Stimulated activated CD8-positive, alpha-beta memory T cell treated with anti-CD3 and anti-CD28 coated beads, Interleukin-12 subunit alpha, Interleukin-12 subunit beta, amount 100 ng/mL, for 24 hours (primary cell): ENCODE measurements around the gene NMRK2.
"Not testable (repeated sequence)": the region's sequence is repeated elsewhere in the genome, so short reads cannot be mapped to it uniquely, and the experiment has no call there.

Experiments
- DNase-seq: peaks from one replicate; pipeline ENCODE4 v3.0.0-alpha.2; 2020; ENCODE audit errors: extremely low read depth

NMRK2 gene

DNA sequence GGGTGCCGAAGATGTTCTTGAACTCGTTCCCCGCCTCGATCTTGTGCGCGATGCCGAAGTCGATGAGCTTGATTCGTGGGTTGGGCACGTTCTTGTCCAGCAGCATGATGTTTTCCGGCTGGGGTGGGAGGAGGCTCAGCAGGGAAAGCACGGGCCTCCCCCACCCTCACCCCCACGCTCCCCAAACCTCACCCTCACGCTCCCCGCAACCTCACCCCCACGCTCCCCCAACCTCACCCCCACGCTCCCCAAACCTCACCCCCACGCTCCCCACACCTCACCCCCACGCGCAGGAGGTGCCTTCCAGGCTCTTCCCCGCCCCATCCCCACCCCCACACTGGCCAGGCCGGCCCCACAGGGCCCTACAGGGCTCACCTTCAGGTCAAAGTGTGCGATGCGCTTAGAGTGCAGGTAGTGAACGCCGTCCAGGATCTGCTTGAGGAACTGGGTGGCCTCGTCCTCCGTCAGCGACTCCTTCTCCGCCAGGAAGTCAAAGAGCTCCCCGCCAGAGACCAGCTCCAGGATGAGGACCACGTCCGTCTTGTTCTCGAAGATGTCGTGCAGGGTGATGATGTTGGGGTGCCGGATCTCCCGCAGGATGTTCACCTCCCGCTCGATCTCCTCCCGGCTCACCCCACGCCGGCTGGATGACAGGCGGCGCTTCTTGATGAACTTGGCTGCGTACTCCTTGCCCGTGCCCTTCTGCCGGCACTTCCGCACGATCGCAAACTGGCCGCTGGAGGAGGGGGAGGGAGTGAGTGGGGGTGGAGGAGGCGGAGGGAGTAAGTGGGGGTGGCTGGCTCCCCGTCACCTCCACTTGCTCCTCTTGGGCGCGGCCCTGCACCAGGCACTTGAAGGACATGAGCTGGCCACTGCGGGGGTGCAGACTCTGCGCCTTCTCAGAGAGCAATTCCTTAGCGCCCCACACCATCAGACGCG lies 31.7 kb downstream of the NMRK2 start:
- no peak for DNase-seq

DNA sequence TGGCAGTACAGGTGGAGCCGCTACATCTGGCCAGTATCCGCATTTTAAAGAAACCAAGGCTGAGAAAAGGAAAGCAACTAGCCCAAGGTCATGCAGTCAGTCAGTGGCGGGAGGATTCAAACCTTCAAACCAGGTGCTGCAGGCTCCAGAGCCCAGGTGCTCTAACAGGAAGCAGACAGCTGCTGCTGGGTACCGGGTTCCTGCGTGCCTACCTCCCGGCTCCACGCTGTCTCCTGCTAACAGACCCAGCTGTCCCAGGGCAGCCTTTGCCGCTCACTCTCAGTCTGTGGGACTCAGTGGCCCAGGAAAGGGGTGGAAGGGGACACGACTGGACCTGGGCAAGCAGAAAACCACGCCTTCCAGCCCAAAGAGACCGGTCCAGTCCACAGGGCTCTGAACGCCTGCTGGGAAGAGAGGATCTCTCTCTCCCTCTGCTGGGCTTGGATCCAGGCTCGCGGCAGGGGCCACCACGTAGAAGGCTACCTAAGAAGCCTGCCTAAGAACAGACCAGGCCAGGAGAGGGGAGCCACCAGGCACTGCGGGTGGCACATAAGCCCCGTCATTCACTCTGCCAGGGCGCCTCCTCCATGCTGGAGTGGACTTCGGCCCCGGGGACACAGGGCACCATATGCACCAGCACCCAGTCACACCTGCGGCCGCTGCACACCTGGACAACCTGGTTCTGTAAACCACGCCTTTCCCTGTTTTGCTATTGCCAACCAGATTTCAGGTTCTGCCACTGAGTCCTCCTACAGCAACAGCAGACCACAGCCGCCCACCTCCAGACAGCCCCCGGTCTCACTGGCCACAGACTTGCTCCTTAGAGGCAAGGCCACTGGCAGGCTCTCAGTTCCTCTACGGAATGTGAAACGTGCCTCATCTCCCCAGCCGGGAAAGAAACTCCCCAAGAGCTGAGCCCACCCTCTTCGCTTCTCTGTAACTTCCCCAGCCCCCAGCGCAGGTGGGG lies 33.5 kb downstream of the NMRK2 start:
- DNase-seq: no peak

DNA sequence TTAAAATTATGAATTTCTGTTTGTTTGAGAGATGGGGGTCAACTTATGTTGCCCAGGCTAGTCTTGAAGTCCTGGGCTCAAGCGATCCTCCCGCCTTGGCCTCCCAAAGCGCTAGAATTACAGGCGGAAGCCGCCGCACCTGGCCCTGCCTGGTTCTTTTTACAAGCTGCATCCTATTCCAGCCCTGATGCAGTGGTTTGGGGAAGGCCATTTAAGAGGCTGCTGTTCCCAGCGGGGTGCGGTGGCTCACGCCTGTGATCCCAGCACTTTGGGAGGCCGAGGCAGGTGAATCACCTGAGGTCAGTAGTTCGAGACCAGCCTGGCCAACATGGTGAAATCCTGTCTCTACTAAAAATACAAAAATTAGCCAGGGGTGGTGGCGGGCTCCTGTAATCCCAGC lies 35.1 kb downstream of the NMRK2 start:
- not testable (repeated sequence) for DNase-seq

DNA sequence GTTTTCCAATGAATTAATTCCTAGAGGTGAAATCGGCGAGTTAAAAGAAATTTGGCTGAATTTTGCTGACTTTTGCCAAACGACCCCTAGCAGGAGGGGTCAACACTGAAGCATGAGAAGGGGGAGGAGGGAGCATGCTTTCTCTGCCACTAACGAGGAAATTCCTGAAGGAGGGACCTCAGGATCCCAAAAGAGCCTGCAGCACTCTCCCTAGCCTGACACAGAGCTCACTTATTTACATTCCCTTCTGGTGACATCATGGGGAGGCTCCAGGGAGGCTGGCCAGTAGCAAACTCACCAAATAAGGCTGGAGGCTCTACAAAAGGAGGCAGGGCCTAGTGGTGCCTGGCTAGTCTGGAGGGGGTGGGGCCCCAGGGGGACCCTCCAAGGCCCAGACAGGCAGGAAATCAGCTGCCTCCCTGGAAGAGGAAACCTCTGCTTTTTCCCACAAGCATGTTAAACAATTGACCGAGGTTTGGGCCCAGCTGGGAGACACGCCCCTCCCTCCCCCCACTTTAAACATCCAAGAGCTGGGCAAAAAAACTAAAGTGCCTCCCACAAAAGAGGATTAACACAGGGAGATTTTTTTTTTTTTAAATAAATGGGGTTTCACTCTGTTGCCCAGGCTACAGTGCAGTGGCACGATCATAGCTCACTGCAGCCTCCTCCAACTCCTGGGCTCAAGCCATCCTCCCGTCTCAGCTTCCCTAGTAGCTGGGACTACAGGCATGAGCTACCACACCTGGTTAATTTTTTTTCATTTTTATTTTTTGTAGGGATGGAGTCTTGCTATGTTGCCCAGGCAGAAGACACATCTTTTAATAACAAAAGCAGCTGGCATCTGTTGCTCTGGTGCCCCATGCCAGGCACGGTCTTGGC lies 35.9 kb downstream of the NMRK2 start:
- no peak for DNase-seq

DNA sequence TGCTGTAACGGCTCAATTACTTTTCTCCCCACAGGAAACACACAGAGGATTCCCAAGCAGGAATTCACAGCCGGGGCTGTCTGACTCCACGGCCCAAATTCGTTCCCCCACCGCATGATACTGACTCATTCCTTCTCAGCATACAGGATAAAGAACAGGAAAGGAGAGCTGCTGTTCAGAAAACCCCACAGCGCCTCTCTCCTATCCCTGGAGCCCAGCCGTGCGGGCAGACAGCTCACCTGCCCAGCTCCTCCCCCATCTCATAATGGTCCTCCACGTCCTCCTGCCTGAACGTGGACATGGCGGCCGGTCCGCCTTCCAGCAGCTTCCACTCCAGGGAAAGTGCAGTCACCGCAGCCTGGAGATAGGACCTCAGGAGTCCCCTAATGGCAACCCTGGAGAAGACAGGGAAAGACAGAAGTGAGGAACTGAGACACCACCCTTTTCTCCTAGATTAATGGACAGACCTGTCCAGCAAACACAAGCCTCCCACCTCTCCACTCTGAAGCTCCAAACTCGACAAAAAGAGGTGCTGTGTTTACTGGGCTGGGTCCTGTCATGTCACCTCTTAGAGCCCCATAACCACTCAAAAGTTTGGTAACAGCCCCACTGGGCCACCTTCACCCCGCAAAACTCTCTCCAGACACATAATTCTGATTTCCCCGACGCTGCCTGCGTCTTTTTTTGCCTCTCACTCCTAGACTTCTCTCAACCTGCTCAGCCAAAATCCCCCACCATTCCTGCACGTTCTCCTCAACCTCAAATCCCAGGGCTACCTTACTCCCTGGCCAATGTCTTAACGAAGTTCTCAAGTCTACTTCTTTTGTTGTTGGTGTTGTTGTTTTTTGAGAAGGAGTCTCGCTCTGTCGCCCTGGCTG lies 36.8 kb downstream of the NMRK2 start:
- no peak for DNase-seq

DNA sequence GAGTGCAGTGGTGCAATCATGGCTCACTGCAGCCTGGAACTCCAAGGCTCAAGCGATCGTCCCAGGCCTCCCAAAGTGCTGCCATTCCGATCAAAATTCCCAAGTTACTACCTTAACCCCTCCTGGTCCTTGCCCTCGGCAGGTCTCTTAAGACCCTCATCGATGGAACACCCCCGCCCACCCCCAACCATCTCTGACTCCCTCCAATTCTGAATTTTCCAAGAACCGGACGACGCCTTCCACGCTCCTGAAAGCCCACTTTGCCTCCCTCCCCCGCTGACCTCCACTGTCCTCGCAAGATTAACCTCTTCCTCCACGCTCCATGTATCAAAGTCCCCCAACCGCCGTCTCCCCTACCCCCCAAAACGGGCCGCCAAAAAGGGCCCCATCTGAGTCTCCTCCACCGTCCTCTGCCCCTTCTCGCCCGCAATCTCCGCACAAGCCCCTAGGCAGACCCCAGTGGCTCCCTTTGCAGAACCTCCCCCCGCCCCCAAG lies 37.5 kb downstream of the NMRK2 start:
- no peak for DNase-seq

DNA sequence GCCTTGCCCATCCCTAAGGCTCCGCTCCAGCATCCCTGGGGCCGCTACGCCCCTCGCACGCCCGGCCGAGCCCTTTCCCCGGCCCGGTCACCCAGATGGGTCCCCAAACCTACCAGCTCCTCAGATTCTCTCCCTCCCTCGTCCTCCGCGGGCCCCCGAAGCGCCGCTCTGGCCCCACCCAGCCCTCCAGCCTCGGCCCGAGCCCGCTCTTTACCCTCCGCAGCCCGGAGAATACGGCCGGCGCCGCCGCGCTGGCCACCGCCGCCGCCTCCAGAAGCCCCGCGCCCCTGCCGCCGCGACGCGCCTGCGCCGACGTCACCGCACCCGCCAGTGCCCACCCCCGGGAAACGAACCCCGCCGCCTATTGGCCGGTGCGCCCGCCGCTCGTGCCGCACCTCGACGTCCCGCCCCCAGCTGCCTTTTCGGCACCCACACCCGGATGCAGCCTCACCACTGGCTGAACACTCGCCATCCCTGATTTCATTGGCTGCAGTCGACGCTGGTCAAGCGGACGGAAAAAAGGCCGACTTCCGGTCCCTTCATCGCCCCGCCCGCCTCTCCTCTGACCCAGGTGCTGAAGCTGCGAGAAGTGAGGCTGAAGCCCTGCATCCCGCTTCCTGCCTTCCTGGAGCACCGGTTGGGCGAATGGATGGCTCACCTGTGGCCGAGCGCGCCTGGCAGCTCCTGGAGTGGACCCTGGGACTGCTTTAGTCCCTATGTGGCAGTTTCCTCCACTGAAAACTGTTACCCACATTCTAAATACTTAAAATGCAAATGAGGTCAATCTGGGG lies 38.1 kb downstream of the NMRK2 start, which contains the start of gene DAPK3:
Gene DAPK3 (minus strand): TSS at position 292 of the 791 bp plus-strand sequence. CDS start 1,364 bp downstream, outside the sequence.
- peak; percentile 91 for DNase-seq

DNA sequence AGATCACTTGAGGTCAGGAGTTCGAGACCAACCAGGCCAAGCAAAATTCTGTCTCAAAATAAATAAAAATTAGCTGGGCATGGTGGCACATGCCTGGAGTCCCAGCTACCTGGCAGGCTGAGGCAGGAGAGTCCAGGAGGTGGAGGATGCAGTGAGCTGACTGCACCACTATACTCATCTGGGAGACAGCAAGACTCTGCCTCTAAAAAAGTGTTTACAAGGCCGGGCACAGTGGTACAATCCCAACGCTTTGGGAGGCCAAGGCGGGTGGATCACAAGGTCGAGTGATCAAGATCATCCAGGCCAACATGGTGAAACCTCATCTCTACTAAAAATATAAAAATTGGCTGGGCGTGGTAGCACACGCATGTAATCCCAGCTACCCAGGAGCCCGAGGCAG lies 42.3 kb downstream of the NMRK2 start:
- no peak for DNase-seq

DNA sequence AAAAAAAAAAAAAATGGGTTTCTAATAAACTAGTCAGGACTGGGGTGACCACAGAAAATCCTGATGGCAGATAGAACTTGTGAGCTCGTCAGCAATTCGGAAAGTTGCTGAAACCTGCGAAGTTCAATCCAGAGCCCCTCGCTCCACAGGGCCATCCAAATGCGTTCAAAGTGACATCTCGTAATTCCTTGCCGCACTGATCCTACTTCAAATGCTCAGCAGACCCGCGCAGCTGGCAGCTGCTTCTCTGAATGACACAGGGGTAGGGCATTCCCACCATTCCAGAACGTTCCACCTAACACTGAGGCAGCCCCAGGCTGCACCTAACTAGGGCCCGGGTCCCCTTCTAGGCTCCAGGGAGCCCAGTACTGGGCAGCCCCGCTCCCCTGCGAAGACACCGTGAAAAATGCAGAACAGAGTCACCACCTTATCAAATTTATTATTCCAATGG lies 42.8 kb downstream of the NMRK2 start:
- DNase-seq: no peak

DNA sequence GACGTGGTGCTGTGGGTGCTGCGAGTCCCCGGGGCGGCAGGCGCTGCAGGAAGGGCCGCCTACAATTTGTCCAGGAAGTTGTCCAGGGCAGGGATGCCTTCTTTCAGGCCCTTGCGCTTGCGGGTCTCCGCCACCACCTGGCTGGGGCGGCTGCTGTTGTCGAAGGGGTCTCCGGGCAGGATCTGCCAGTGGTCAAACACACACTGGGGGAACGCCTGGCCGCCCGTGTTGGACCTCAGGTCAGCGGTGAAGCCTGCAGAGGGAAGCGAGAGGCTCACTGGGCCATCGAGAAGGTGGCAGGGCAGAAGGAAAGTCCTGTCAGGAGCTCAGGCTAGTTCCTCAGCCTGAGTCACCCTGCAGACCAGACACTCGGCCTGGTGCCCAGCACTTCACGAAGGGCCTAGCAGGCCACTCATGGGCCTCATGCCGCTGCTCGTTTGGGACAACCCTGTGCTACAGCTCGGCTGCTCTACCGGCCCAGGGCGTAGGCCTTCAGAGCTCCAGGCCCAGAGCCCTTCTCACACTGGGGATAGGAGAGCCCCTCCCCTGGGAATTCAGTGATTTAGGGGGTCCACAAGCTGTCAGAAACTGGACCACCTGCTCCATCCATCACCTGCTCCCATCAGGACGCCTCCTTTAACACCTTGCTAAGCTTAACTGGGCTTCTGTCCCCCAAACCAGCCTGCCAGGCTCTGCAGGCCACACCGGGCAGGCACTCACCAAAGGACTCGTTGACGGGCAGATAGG lies 43.8 kb downstream of the NMRK2 start:
- no peak for DNase-seq

DNA sequence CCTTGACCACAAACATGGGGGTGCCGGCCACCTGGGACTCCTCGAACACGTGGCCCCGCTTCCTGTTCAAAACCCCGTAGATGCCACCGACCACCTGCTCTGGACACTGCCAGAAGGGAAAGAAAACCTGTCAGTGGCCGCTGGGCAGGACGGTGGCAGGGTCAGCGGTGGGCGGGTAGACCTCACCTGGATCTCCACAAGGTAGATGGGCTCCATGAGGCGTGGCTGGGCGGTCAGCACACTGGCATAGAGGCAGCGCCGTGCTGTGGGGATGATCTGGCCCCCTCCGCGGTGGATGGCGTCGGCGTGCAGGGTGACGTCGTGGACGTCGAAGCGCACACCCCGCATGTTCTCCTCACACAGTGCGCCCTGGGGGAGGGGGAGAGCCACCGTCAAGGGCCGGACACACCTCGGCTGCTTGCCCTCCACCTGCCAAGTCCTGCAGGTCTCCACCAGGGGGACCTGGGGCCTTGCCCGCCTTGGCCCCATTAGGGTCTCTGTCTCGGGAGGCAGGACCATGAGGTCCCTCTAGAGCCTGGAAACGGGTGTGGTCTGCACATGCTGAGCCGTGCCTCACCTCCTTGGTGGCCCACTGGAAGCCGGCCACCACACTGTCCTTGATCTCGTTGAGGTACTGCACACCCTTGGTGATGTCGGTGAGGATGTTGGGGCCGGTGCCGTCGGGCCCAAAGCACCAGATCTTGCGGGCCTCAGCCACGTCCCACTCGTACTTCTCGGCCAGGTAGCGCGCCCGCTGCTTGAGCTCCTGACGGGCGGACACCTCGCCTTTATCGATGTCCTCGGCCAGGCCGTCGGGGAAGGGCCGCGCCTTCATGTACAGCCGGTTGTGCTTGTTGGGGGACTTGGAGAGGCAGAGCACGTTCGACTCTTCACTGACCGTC lies 44.6 kb downstream of the NMRK2 start:
- DNase-seq: no peak

DNA sequence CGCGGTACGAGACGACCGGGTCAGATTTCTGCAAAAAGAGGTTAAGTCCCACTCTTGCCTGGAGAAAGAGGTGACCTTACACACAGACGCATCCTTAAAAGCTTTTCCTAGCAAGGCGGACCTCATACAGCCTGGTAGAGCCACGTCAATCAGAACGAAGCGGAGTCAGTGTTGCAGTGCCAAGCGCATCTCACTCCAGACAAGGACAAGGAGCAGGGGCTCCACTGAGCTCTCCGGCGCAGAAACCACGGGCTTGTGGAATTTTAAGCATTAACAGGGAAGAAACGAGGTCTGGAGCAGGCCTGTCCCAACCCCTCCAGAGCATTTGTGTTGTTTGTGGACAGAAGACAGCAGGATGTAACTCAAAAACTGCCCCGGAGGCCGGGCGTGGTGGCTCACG lies 45.3 kb downstream of the NMRK2 start:
- no peak for DNase-seq

DNA sequence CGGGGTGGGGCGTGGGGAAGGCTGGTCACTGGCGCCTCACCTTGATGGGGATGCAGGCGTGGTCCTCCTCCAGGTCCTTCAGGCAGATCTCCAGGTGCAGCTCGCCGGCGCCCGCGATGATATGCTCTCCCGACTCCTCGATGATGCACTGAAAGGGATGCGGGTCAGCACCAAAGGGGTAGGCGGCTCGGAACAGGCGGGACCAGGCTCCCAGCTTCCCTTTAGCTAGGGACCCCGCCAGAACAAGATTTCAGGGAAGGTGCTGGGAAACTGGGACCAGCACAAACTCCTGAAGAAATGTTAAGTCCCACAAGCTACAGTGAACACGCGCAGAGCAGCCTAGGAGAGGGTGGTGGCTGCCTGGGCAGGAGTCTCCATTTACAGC lies 46.4 kb downstream of the NMRK2 start:
- DNase-seq: no peak

DNA sequence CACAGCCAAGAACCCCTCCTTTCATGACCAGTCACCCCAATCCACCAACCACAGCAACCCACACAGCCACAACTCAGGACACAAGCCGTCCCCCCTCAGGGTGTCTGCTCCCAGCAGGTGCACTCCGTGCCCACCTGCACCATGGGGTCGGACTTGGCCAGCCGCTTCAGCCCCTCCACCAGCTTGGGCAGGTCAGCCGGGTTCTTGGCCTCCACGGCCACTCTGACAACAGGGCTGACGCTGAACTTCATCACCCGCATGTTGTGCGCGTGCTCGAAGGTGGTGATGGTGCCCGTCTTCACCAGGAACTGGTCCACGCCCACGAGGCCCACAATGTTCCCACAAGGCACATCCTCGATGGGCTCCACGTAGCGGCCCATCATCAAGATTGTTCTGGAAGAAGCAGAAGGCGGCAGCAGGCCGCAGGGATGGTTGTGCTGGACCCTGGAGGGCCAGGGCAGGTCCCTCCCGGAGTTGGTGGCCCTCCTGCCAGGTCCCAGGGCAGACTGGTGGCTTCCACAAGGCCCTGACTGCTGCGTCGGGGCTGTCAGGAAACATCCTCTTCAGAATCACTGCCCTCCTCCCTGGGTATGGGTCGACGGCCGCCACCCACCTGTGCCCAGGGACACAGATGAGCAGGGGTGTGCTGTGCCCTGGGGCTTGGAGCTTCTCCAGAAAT lies 46.9 kb downstream of the NMRK2 start:
- no peak for DNase-seq

DNA sequence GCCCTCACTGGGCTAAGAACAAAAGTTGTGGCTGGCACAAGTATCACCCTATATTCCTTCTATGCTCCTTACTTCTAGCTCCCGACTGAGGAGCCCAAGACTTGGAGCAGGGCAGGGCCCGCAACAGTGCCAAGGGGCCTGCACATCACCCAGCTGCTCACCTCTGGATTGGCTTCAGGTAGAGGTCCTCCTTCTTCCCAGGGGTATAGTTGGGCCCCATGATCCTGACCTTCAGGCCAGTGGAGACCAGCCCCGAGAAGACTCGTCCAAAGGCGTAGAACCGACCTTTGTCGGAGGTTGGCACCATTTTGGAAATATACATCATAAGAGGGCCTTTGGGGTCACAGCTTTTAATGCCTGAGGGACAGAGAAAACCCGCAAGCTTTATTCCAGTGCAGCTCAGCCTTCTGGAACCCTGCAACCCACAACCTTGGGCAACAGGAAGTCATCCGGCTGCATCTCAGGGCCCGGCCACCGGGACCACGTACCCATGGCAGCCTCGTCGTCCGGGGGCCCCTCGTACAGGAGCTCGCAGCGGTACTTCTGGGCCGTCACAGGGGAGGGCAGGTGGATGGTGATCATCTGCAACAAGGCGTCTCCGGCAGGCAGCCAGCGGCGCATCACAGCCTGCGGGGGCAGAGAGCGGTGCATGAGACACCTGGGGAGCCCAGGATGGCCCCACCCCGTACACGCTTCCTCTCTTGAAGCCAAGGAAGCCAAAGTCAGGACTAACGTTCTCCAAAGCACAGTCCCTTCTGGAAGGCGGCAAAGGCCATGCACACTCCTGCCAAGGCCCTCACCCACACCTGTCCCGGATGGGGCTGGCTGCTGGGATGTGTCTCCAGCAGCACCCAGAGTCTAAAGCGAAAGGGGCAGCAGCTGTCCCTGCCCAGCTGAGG lies 47.7 kb downstream of the NMRK2 start:
- no peak for DNase-seq

DNA sequence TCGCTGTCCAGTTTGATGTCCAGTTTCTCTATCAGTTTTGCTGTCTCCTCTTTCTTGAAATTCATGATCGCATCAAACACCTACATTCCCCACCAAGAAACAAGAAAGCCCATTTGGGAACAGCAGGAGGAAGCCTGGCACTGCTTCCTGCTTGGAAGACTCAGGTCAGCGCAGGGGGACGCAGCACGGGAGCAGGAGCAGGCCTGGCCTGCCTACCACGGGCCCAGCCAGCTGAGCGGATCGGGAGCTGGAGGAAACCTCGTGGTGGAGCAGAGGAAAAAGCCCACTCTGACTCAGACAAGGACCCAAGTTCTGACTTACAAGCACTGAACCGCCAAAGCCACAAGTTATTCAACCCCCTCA lies 48.5 kb downstream of the NMRK2 start:
- DNase-seq: no peak
